Hepatocyte (in vitro differentiated cells): Measurements from ENCODE around the gene CSTPP1. TPM values are rescaled to one million over a fixed set of nuclear protein-coding genes. Genes with fewer than 3 reads are reported as not detected.

ENCODE experiments used
- DNase-seq: peaks from one replicate; pipeline ENCODE4 v3.0.0-alpha.2; 2016; ENCODE audit warnings: low spot score
- H2AFZ ChIP-seq: fragments of 200-600 bp; sonication (generic); 2 replicates; pipeline ENCODE4 v1.6.0; 2016; ENCODE audit warnings: antibody characterized with exemption, mild to moderate bottlenecking
- H3K27ac ChIP-seq: fragments of 200-600 bp; sonication (generic); 2 replicates; pipeline ENCODE4 v1.5.1; 2016; ENCODE audit warnings: mild to moderate bottlenecking
- H3K27me3 ChIP-seq: fragments of 200-600 bp; sonication (generic); 2 replicates; pipeline ENCODE4 v1.6.1; 2016
- H3K36me3 ChIP-seq: fragments of 200-600 bp; sonication (generic); replicated peaks from 2 replicates; pipeline ENCODE4 v1.5.1; 2016; ENCODE audit warnings: low read depth; ENCODE audit not compliant: insufficient read depth
- H3K4me1 ChIP-seq: fragments of 200-600 bp; sonication (generic); 2 replicates; pipeline ENCODE4 v1.5.1; 2016; ENCODE audit warnings: mild to moderate bottlenecking, moderate library complexity; ENCODE audit not compliant: insufficient read depth
- H3K4me2 ChIP-seq: fragments of 200-600 bp; sonication (generic); 2 replicates; pipeline ENCODE4 v1.6.0; 2016
- H3K4me3 ChIP-seq: fragments of 200-600 bp; sonication (generic); 2 replicates; pipeline ENCODE4 v1.5.1; 2016; ENCODE audit warnings: mild to moderate bottlenecking
- H3K79me2 ChIP-seq: fragments of 200-600 bp; sonication (generic); 2 replicates; pipeline ENCODE4 v1.6.0; 2017; ENCODE audit warnings: mild to moderate bottlenecking
- H3K9me2 ChIP-seq: fragments of 200-600 bp; sonication (generic); replicated peaks from 2 replicates; pipeline ENCODE4 v1.6.0; 2017; ENCODE audit warnings: mild to moderate bottlenecking; ENCODE audit not compliant: insufficient read depth
- H3K9me3 ChIP-seq: fragments of 200-600 bp; sonication (generic); 2 replicates; pipeline ENCODE4 v1.5.1; 2016; ENCODE audit warnings: low read depth, mild to moderate bottlenecking
- H4K20me1 ChIP-seq: fragments of 200-600 bp; sonication (generic); 2 replicates; pipeline ENCODE4 v1.6.0; 2016; ENCODE audit warnings: mild to moderate bottlenecking; ENCODE audit not compliant: insufficient read depth, poor library complexity, severe bottlenecking
- CTCF ChIP-seq: fragments of 200-600 bp; sonication (generic); IDR thresholded peaks from 2 replicates; pipeline ENCODE4 v1.5.1; 2016; ENCODE audit warnings: antibody characterized with exemption, mild to moderate bottlenecking; ENCODE audit not compliant: poor library complexity
- EZH2 ChIP-seq: fragments of 200-600 bp; sonication (generic); IDR thresholded peaks from 2 replicates; pipeline ENCODE4 v1.6.1; 2016; ENCODE audit warnings: antibody characterized with exemption, mild to moderate bottlenecking, borderline replicate concordance
- EZH2phosphoT487 ChIP-seq: fragments of 200-600 bp; sonication (generic); IDR thresholded peaks from one replicate; pipeline ENCODE4 v1.6.1; 2018; ENCODE audit warnings: antibody characterized with exemption, mild to moderate bottlenecking, low read depth, moderate library complexity; ENCODE audit not compliant: unreplicated experiment, severe bottlenecking
- WGBS: methylation state at CpG from one replicate; pipeline ENCODE4 v1.1.6; 2016; ENCODE audit warnings: low lambda C conversion rate; ENCODE audit errors: missing lambda C conversion rate; 5-methylcytosine and 5-hydroxymethylcytosine counted together
- polyA plus RNA-seq: library from polyadenylated mRNA; unstranded; fragments of >200 nt; fragmentation: Nextera tagmentation; extraction: Ambion mirVana; gene quantifications from 2 replicates; pipeline ENCODE4 v1.2.1, GENCODE V29; 2016
- total RNA-seq: library from RNA; depleted of rRNA; stranded (reverse); fragments of >200 nt; gene quantifications from 2 replicates; pipeline ENCODE4 v1.2.3, GENCODE V29; 2014

The CSTPP1 gene
- total and polyA plus RNA-seq, 2 experiments from 2014 or later, result 23.0 to 44.3 TPM

DNA sequence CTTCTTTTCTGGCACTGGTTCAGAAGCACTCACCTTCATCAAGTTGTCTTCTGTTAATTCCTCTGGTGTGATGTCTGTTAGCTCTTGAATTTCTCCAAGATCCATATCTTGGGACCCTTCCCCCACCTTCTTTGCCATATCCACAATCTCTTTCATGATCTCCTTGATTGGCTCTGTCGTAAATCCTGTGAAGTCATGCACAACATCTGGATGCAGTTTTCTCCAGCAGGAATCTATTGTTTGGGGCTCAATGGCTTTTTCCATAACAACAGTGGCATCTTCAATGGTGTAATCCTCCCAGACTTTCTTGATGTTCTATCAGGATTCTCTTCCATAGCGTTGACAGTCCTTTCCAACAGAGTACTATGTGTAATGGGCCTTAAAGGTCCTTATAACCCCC is 96.9 kb downstream of the CSTPP1 start:
- WGBS, result 63% methylated on average over 2 of the region's 2 CpGs
- DNase-seq, result no peak
- Histone ChIP-seq H3K9me3 (no peaks in the 10 kb centered on the region), H3K4me3 (no peak overlapping the region), H3K79me2 (no peaks in the 10 kb centered on the region), H3K4me1 (peaks cover 3% of the 10 kb centered on the region), H2AFZ (no peak overlapping the region), H3K9me2 (no peaks in the 10 kb centered on the region), H3K27me3 (no peaks in the 10 kb centered on the region), H3K27ac (no peak overlapping the region), H3K36me3 (no peaks in the 10 kb centered on the region), H4K20me1 (no peaks in the 10 kb centered on the region), H3K4me2 (no peak overlapping the region)
- TF ChIP-seq EZH2phosphoT487 (no peak), CTCF (no peak), EZH2 (no peak)

- DNase-seq, result no peak
These were observed 97.5 kb downstream of the CSTPP1 start for GRCh38 chr11:47034091-47034490.

GRCh38 chr11:47035108-47035507 is 98.5 kb downstream of the CSTPP1 start:
- Histone ChIP-seq H3K4me2 (no peak overlapping the region), H3K79me2 (no peaks in the 10 kb centered on the region), H4K20me1 (no peaks in the 10 kb centered on the region), H3K9me3 (no peaks in the 10 kb centered on the region), H3K9me2 (no peaks in the 10 kb centered on the region), H3K4me3 (no peak overlapping the region), H3K36me3 (no peaks in the 10 kb centered on the region), H3K27me3 (no peaks in the 10 kb centered on the region), H2AFZ (no peak overlapping the region), H3K27ac (no peak overlapping the region), H3K4me1 (peaks cover 3% of the 10 kb centered on the region)
- 95% methylated on average over 5 of the region's 5 CpGs for WGBS
- TF ChIP-seq EZH2phosphoT487 (no peak), EZH2 (no peak), CTCF (no peak)
- DNase-seq, result no peak

More at GRCh38 chr11:47034091-47034490, 97.5 kb downstream of the CSTPP1 start:
- Histone ChIP-seq H3K4me3 (no peak overlapping the region), H3K36me3 (no peaks in the 10 kb centered on the region), H2AFZ (no peak overlapping the region), H3K79me2 (no peaks in the 10 kb centered on the region), H3K27me3 (no peaks in the 10 kb centered on the region), H4K20me1 (no peaks in the 10 kb centered on the region), H3K9me2 (no peaks in the 10 kb centered on the region), H3K27ac (no peak overlapping the region), H3K4me2 (no peak overlapping the region), H3K4me1 (peaks cover 3% of the 10 kb centered on the region), H3K9me3 (no peaks in the 10 kb centered on the region)
- no peak for TF ChIP-seq EZH2

DNA sequence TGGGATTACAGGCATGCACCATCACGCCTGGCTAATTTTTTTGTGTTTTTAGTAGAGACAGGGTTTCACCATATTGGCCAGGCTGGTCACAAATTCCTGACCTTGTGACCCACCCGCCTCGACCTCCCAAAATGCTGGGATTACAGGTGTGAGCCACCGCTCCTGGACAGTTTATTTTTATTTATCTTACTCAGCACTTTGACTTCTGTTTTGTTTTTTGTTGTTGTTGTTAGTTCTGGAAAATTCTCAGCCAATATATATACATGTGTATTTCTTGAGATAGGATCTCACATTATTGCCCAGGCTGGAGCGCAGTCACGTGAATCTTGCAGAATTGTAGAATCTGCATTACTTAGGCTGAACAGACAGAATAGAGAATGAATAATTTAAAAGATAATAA is 107.6 kb downstream of the CSTPP1 start:
- no peaks in the 10 kb centered on the region for H3K36me3 ChIP-seq
- no peak overlapping the region for H3K4me2 ChIP-seq
- no peak overlapping the region for H3K27ac ChIP-seq
- no peaks in the 10 kb centered on the region for H3K9me3 ChIP-seq
- H4K20me1 ChIP-seq, result no peaks in the 10 kb centered on the region
- no peak overlapping the region for H3K4me3 ChIP-seq
- H2AFZ ChIP-seq, result no peak overlapping the region
- no peaks in the 10 kb centered on the region for H3K27me3 ChIP-seq
- no peaks in the 10 kb centered on the region for H3K4me1 ChIP-seq
- H3K9me2 ChIP-seq, result no peaks in the 10 kb centered on the region
- 95% methylated on average over 6 of the region's 6 CpGs for WGBS
- no peaks in the 10 kb centered on the region for H3K79me2 ChIP-seq
- no peak for DNase-seq
- TF ChIP-seq EZH2 (no peak), CTCF (no peak), EZH2phosphoT487 (no peak)
